Amniotic epithelial cell (primary cell): Measurements from ENCODE around the gene BCL11B.

Source experiments
- DNase-seq: peaks from one replicate; pipeline ENCODE4 v3.0.0-alpha.2; 2010; ENCODE audit warnings: low read depth

The BCL11B gene

DNA sequence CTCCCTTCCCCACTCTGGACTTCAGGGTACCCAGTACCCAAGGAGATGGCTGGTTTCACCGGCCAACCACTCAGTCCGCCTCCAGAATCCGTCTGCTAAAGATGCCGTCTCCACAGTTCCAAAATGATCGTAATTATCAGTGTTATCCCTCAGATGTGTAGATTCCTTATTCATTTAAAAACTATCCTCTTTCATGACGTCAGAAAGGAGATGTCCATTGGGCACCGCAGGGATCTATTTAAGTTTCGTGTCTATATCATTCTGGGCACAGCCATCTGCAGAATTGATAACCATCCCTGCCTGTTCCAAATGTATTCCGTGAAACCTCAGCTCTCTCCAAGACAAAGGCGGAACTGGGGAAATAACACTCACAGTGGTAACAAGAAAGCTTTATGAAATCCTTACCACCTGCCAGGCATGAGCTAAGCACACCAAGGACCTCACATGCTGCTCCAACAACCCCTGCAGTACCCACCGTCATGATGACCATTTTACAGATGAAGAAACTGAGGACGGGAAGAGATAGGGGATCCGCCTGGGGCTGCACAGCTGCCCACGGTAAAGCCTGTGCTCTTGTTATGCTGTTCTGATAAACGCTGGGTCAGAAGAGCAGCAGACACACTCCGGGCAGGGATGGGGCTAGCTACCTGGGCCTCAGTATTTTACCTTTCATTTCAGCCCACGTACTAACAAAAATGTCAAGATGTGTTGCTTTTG lies 90.0 kb downstream of the BCL11B start:
- DNase-seq = no peak

DNA sequence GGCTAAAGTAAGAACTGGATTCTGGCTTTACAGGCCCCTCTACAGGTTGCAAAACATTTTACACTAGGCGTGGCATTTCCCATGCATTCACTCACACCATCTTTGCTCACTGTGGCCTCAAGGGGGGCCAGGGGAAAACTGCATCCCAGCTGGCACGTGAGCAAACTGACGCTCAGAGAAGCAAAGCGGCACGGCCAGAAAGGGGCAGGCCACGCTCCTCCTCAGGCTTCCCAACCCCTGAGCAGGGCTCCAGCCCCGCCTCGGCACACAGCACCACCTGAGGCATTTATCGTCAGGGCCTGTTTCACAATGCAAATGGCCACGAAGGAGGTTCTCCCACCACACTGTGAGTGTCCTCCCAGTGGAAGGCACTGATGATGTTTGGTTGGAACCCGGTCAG lies 90.8 kb downstream of the BCL11B start:
- DNase-seq = no peak

DNA sequence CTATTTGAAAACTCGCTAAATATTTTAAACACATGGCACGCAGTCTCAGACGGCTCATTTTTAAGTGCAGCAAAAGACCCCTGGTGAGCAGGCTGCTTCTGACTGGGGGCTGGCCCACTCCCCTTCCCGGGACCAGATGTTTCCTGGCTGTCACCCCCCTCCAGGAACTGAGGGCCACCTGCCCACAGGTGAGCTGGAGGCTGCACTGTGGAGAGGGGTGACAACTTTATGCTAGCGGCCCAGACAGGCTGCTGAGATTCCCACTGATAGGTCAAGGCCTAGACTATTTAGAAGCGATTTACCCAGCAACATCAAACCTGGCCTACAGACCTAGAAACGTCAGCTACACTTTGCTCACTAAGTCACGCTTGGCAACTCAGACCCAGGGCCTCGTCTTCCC lies 92.1 kb downstream of the BCL11B start:
- no peak for DNase-seq

- DNase-seq = no peak
Measured at GRCh38 chr14:99179506-99179905, 92.5 kb downstream of the BCL11B start.

DNA sequence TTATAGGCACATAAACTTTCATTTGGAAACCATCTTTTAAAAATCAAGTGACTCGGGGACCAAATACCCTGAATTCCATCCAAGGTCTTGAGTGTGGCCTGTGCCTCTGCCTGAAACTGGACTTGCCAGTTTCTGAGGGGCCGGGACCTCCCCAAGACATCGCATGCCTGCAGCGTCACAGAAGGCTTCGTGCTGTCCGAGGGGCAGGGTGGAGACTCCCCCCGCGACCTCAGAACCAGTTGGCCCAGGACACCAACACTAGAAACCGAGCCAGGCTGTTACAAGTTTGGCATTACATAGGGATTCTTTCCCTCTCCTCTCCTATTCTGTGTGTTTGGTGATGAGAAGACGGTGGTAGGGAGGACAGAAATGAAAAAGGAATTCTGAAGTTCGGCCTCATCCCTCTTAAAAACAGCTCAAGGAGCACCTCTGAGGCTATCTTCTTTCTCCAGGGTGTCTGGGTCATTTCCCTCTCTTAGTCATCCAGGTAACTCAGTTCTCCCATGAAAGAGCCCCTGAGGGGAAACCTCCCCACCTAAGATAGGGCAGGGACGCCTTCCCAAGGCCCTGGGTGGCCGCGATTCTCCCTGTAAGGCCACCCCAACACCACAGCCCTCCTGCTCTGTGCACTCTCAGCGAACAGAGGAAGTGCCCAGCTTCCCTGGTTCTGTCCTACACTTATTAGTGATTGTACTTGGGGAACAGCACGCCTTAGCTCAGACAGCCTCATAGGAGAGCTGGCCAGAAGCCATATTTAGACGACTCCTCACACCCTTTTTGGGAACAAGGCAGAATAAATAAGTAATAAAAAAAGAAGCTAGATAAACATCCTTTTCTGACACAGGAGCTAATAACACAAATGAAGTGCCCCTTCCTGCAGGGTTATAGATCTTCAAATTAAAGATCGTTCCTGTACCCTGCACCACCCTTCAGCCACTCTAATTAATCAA lies 93.8 kb downstream of the BCL11B start:
- no peak for DNase-seq

GRCh38 chr14:99177046-99177655 lies 94.8 kb downstream of the BCL11B start:
- no peak for DNase-seq

DNA sequence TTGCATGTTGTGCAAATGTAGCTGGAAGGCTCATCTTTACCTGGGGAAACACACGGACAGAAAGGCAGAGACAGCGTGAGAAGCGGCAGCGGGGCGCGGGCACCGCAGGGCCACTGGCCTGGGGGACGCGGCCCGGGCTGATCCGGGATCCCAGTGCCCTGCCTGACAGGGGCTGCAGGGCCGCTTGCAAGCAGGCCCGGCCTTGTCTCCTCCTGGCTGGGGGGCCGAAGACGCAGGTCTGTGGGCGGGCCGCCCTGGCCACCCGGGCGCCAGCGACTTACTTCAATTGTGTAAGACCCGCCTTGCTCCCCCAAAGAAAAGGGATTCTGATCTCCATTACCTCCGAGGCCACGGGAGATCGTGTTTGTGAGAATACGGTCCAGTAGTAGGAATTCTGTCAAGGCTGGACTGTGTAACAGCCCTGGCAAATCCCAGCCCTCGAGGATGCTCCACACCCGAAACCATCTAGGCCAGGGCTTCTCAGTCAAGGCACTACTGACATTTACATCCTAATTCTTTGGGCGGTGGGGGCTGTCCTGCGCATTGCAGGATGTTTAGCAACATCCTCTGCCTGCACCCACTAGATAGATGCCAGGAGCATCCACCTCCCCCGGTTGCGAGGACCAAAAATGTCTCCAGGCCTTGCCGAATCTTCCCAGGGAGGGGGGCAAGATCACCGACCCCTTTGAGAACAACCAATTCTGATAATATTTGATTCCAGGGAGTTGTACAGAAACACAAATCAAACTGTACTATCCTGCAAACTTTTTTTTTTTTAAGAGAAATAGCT lies 95.6 kb downstream of the BCL11B start:
- DNase-seq = no peak

GRCh38 chr14:99175331-99176155 lies 96.5 kb downstream of the BCL11B start:
- DNase-seq = no peak

GRCh38 chr14:99174770-99175319 lies 97.2 kb downstream of the BCL11B start:
- no peak for DNase-seq

DNA sequence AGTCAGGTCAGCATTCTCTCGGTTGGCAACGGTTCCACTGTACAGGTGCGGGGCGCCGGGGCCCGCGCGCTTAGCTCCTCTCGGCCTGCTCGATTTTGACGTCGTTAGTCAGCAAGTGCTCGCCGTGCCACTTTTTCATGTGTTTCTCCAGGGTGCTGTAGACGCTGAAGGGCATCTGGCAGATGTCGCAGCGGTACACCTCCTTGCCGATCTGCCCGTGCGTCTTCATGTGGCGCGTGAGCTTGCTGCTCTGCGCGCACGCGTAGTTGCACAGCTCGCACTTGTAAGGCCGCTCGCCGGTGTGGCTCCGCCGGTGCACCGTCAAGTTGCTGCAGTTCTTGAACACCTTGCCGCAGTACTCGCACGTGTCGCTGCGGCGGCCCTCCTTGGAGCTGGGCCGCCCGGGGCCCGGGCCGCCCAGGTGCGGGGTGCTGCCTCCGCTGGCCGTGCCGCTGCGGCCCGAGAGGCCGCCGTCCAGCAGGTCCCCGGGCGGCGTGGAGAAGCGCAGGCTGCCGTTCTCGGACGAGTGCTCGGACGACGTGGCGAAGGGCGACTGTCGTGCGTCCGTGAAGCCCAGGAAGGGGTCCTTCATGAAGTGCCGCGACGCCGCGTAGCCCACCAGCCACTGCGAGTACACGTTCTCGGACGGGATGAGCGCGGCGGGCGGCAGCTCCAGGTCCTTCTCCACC lies 97.8 kb downstream of the BCL11B start:
- no peak for DNase-seq

DNA sequence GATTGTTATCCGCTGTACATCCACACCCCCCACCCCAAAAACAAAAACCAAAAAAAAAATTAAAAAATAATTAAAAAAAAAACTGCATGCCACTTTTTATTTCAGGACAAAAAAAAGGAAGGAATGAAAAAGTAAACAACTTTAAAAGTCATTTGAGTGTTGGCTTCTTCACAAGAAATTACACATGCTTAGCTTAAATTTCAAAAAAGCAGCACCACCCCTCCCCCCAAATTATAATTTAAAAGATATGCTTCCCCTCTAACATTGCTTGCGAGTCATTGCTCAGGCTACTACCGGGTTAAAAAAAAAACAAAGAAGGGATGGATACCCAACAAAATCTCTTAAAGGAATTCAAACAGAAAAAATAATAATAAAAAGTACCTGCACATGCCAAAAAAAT lies 98.5 kb downstream of the BCL11B start:
- DNase-seq = no peak

DNA sequence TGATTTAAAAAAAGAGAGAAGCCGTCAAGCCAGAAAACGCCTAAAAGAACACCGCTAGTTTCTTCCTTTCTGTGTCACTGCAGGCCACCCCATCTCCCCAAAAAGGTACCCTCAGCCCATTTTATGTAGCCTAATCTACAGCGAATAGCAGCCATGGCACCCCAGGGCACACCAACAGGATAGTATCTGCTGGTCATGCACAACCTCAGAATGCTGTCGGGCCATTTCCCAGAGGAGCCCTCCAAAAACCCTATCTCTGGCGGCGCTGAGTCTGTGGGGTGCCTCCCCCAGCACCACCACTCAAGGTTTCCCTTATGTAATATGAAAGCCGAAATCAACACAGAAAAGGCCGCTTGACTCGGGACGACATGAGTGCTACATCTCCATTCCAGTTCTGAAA lies 98.9 kb downstream of the BCL11B start:
- no peak for DNase-seq

DNA sequence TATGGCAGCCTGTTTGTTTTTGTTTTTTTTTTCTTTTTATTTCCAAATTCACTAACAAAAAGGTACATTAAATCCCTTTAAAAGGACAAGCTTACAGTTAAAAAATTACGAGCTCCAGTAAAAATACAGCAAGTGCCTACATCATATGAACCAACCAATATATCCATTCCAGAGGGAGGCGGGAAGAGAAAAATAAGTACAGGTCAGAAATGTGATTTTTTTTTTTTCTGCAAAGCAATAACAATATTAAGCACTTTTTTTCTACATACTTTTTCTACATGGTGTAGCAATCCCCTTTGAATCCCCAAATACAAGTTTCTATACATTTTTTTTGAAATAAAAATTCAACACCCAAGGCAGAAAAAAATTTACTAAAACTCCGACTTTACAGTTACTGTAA lies 100.6 kb downstream of the BCL11B start:
- DNase-seq = no peak

DNA sequence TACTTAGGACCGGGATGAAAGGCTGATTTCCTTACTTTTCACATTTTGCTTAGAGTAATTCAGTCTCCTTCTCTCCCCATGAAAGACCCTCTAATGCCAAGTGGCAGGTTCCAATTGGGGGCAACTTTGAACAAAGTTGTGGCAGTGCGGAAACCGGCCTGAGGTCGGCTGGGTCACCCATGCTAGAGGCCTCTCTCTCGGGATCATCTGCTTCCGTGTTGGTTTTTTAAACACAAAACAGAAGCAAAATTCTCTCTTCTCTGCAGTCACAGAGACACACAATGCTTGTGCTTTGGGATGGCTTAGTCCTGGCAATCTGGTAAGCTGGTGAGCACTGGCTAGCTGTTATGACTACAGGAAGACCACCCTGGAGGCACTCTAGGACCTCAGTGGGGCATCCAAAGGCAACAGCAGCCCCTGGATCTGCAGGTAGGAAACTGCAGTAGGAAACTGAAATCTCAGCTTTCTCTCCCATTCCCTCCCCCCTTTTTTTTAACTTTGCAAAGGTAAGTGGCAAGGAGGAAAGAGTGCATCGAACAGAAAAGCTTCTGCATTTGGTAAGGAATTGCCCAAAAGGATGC lies 102.1 kb downstream of the BCL11B start:
- no peak for DNase-seq

- DNase-seq = no peak
Measured at GRCh38 chr14:99168330-99168729, 103.7 kb downstream of the BCL11B start.

DNA sequence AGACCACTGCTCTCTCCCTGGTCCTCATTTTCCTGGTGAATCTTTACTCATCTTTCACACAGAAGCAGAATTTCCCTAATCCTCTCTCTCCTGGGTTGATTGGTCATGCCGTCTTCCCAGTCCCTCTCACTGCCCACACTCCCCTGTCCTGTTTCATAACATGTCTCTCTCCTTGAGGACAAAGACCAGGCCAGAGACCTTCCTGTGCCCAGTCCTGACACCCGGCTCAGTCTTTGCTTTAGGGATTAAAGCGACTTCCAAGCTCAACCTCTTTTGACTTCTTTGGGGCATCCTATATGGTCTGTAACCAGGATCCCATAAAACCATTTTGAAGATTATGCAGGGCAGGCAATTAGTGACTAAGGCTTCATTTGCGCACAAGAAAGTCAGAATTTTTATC lies 105.5 kb downstream of the BCL11B start:
- no peak for DNase-seq

DNA sequence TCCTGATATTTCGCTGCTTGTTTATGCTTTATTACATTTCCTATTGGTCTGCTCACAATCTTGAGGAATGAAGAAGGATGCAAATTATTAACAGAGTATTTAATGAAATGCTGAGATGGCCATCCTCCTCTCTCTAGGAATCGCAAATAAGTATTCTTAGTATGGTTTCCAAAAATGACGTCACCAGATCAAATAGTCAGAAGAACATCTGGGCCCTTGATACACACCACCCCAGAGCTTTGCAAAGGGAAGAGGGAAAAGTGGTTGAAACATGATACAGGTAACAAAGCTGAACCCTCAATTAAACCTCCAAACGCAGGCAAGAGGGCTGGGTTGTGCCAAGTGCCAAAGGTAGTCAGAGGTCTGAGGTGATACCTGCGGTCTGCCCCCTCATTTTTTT lies 107.3 kb downstream of the BCL11B start:
- DNase-seq = no peak

DNA sequence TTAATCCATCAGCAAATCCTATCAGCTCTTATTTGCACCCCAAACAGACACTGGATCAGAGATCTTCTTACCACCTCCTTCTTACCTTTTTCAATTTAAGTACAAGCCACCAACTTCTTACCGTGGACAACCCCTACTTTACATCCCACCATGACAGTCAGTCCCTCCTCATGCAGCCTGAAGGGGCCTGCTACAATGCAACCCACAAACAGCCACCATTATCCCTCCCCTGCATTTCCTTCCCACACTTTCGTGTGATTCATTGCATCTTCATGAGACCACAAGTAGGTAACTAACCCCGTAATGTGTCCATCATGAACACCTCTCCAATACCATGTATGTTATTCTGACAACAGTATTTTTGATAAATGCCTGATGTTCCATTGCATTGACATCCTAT lies 108.6 kb downstream of the BCL11B start:
- DNase-seq = no peak

GRCh38 chr14:99159341-99160340 lies 112.4 kb downstream of the BCL11B start:
- DNase-seq = no peak
